Activated T-helper 2 cell treated with anti-CD3 and anti-CD28 coated beads, Interferon-gamma antibody, Interleukin-2, Interleukin-4, amounts not matched to agents 10 μg/mL and 5 μg/mL and 100 μg/mL, durations not matched to agents 14 hours and 24 hours and 36 hours (primary cell): ENCODE measurements around the gene SH2D1B. TPM values are rescaled to one million over a fixed set of nuclear protein-coding genes. Genes with fewer than 3 reads are reported as not detected.
"Not testable (repeated sequence)": the region's sequence is repeated elsewhere in the genome, so short reads cannot be mapped to it uniquely, and the experiment has no call there.

Source experiments
- DNase-seq: peaks from one replicate; pipeline ENCODE4 v3.0.0; 2021; ENCODE audit warnings: low spot score
- H3K27ac Mint-ChIP-seq: one replicate; pipeline ENCODE4 v1.8.0; 2021; ENCODE audit warnings: mixed read lengths
- H3K27me3 Mint-ChIP-seq: one replicate; pipeline ENCODE4 v1.8.0; 2021; ENCODE audit warnings: low read depth, mixed read lengths
- H3K36me3 Mint-ChIP-seq: one replicate; pipeline ENCODE4 v1.8.0; 2021; ENCODE audit warnings: low read depth, mixed read lengths
- H3K4me1 Mint-ChIP-seq: one replicate; pipeline ENCODE4 v1.8.0; 2021; ENCODE audit warnings: low read depth, mixed read lengths
- H3K4me3 Mint-ChIP-seq: one replicate; pipeline ENCODE4 v1.8.0; 2021; ENCODE audit warnings: low read depth, mild to moderate bottlenecking, moderate library complexity, mixed read lengths
- H3K9me3 Mint-ChIP-seq: one replicate; pipeline ENCODE4 v1.8.0; 2021; ENCODE audit warnings: mixed read lengths
- intact Hi-C: fragments of 100-400 bp; cut with micrococcal nuclease; formaldehyde crosslinking; loops from one replicate; pipeline ENCODE4 v1.15.1; 2023
- total RNA-seq: library from RNA; stranded (reverse); gene quantifications from 2 replicates; pipeline ENCODE4 v1.2.3, GENCODE V29; 2022

SH2D1B gene
- total RNA-seq, 1 donor from 2014 or later = 0.84 TPM

DNA sequence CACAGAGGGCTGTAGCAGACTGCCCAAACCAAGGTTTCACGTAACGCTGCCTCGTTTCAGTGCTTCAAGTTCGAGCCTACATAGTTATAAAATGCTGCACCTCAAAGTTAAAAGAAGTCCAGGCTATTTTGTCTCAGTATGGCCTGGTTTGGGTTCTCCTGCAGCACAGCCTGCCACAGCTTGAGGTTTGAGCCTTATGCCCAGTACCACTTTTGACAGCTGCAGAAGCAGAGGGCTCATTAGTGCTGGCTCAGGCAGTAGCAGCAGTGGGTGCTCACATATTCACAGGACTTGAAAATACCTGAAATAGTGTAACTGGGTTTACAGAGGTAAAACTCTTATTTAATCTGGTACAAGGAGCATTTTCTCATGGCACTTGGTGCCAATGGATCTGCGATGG is 50.6 kb downstream of the SH2D1B start:
- H3K27me3 Mint-ChIP-seq = peaks cover 2% of the 10 kb centered on the region
- H3K4me1 Mint-ChIP-seq = no peaks in the 10 kb centered on the region
- intact Hi-C loops = no loop called here
- H3K36me3 Mint-ChIP-seq = no peaks in the 10 kb centered on the region
- no peak overlapping the region for H3K27ac Mint-ChIP-seq
- DNase-seq = no peak
- no peaks in the 10 kb centered on the region for H3K9me3 Mint-ChIP-seq
- no peak overlapping the region for H3K4me3 Mint-ChIP-seq

DNA sequence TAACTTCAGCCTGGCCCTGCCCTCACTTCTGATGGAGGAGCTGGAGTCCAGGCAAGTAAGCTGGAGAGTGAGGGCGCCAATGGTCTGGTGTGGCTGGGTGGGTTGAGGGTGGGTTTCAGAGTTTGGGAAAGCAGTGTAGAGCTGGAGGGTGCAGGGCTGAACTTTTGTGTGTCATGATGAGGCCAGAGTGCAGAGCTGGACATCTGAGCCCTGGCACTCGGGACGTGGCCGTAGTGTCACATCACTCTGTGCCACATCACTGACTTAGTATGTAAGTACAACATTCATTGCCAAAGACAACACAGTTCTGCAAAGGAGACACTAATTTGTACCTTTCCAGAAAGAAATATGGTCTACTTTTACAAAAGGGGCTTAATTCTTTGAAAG is 51.1 kb downstream of the SH2D1B start:
- no peaks in the 10 kb centered on the region for H3K4me1 Mint-ChIP-seq
- no peak overlapping the region for H3K4me3 Mint-ChIP-seq
- intact Hi-C loops = no loop called here
- H3K9me3 Mint-ChIP-seq = no peaks in the 10 kb centered on the region
- peaks cover 2% of the 10 kb centered on the region for H3K27me3 Mint-ChIP-seq
- no peaks in the 10 kb centered on the region for H3K36me3 Mint-ChIP-seq
- H3K27ac Mint-ChIP-seq = no peak overlapping the region
- DNase-seq = no peak

DNA sequence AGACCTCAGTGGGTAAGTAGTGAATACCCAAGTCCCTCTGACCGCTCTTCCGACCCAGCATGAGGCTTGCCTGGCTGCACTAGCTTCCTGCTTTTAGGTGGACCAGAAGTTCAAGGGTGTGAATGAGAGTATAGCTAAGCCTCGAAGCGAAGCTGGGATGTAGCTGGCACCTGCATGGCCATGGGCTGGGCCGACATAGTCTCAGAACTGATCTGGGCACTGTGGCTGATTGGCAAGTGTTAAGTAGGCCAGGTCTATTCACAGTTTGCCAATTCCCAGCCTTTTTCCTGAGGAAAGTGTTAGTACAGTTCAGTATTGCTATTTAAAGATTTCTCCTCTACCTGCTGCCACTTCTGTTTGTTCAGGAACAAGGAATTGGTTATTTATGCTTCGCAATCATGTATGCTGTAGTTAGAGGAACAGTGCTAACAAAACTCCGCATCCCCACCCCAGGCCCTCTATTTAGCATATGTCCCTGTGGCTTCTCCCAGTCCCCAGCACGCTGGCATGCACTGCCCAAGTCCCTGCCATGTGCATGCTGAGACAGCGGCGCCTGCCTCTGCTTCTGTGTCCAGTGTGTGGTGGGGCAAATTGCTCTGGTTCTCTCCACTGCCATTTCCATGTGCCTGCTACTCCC is 51.6 kb downstream of the SH2D1B start:
- Mint-ChIP-seq H3K36me3 (no peaks in the 10 kb centered on the region), H3K4me3 (no peak overlapping the region), H3K27me3 (peaks cover 2% of the 10 kb centered on the region), H3K9me3 (no peaks in the 10 kb centered on the region), H3K27ac (no peak overlapping the region), H3K4me1 (no peaks in the 10 kb centered on the region)
- DNase-seq = no peak
- intact Hi-C loops = no loop called here

DNA sequence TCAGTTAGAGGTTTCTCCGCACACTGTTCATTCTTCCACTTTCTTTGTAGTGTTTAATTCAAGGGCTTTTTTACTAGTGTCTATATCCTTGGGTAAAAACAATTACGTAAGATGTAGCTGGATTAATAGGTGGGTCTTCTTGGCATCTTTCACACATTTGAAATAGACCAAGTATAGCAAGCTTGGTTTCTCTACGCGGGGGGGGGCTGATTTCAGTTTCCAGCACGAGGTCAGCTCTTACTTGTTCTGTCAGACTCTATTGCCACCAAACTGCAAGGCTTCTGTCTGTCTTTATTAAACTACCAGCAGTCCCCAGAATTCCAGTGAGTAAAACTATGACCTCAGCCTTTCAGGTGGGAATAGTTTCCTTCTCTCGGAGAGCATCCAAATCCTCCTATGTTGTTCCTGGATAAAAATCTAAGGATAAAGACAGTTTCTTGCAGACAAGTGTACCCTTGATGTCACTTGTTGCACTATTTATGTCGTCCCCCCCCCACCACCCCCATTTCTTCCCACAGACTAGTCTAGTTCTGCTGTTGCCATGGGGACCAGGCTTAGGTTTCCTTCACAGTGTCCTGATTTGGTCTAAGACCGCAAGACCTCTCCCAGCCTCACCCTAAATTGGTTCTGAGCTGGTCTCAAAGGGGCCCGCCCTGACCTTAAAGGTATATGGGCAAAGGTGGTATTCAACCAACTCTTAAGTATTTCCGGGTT is 52.3 kb downstream of the SH2D1B start:
- no peak for DNase-seq
- intact Hi-C loops = no loop called here
- H3K36me3 Mint-ChIP-seq = no peaks in the 10 kb centered on the region

DNA sequence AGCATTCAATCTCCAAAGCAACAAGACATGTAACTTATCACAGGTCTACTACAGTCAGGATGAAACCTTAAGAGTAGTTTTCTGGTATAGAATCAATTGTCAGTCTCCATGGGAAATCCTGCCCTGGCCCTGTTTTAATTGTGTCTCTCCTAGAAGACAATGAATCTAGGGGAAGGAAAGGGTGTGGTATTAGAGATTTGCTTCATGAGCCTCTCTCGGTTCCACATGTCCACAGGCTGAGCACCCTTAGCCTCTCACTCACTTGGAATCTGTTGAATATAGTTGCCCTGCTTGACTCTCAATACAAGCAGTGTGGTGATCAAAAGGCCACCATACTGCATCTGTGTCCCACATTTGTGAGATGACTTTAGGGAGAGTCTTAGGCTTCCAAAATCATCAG is 53.0 kb downstream of the SH2D1B start:
- no peak overlapping the region for H3K27ac Mint-ChIP-seq
- H3K9me3 Mint-ChIP-seq = no peaks in the 10 kb centered on the region
- DNase-seq = no peak
- no peaks in the 10 kb centered on the region for H3K4me1 Mint-ChIP-seq
- H3K27me3 Mint-ChIP-seq = no peaks in the 10 kb centered on the region
- intact Hi-C loops = no loop called here
- no peak overlapping the region for H3K4me3 Mint-ChIP-seq
- no peaks in the 10 kb centered on the region for H3K36me3 Mint-ChIP-seq

More for the DNA sequence above, 52.3 kb downstream of the SH2D1B start:
- Mint-ChIP-seq H3K4me3 (no peak overlapping the region), H3K27ac (no peak overlapping the region), H3K4me1 (no peaks in the 10 kb centered on the region), H3K27me3 (peaks cover 2% of the 10 kb centered on the region), H3K9me3 (no peaks in the 10 kb centered on the region)

DNA sequence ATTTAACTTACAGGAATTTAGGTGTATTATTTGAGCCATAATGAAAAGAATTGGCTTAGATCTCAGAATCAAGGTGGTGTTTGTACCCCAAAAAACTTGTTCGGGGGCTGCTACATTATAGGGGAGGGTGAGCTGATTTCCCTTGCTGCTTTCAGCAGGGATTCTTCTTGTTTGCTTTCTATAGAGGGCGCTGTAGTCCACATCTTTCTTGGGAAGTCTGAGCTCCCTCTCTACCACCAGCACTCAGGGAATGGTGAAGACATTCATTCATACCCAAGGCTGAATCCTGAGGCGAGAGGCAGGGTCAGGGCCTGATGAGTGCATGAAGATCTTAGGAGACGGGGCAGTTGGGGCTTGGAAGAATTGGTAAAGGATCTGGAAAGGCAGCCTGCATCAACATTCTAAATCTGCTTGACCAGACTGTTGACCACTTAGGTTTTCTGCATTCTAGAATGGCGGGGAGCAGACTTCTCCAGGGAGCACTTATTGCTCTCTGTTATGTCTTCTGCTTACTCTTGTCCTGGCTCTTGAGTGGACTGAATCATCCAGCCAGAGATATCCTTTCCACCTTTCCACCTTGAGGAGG is 54.2 kb downstream of the SH2D1B start:
- Mint-ChIP-seq H3K4me3 (no peak overlapping the region), H3K27me3 (no peaks in the 10 kb centered on the region), H3K9me3 (no peaks in the 10 kb centered on the region), H3K36me3 (no peaks in the 10 kb centered on the region), H3K27ac (no peak overlapping the region), H3K4me1 (no peaks in the 10 kb centered on the region)
- no peak for DNase-seq
- intact Hi-C loops = loop anchor here (2.0 kb wide), 1 partner anchor 273 kb away; no protein-coding TSS in a partner anchor

DNA sequence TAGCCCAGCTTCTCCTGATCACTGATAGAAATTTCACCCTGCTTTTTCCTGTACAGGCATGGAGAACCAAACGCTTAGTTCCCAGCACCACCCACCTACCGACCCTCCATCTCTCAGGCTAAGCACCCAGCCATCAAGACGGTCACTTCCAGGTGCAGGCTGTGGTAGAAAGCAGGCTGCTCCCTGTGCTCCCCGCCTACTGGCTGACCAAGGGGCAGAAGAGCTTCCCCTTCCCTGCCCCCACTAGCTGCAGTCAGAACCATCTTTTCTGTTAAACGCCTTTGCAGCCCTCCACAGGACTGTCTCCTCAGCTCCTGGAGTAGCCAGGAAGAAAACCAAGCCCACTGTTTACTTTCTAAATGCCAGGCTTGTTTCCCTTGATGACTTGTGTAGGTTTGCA is 58.2 kb downstream of the SH2D1B start:
- H3K4me1 Mint-ChIP-seq = no peaks in the 10 kb centered on the region

DNA sequence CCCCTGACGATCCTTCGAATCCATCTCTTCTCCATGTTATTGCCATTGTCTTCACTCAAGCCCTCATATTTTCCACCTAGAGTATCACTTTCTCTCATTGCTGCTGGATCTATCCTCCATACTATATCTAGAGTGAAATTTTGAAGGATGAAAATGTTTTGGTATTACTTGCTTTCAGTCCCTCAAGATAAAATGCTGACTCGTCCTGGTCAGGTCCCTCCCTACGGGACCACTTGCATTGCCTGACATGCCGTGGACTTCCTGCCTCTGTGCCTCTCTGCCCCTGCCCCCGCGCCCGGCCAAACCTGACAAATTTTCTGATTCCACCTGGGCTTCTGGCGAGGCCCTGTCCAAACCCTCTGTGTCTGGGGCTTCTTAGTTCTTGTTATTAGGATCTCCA is 58.9 kb downstream of the SH2D1B start:
- Mint-ChIP-seq H3K27me3 (peaks cover 3% of the 10 kb centered on the region), H3K36me3 (no peaks in the 10 kb centered on the region), H3K4me3 (no peak overlapping the region), H3K4me1 (no peaks in the 10 kb centered on the region), H3K27ac (no peak overlapping the region), H3K9me3 (no peaks in the 10 kb centered on the region)
- no peak for DNase-seq
- intact Hi-C loops = no loop called here

More for the DNA sequence above, 58.2 kb downstream of the SH2D1B start:
- no peak overlapping the region for H3K27ac Mint-ChIP-seq
- H3K27me3 Mint-ChIP-seq = peaks cover 3% of the 10 kb centered on the region
- intact Hi-C loops = no loop called here
- no peak for DNase-seq
- no peaks in the 10 kb centered on the region for H3K36me3 Mint-ChIP-seq
- H3K9me3 Mint-ChIP-seq = no peaks in the 10 kb centered on the region
- no peak overlapping the region for H3K4me3 Mint-ChIP-seq

DNA sequence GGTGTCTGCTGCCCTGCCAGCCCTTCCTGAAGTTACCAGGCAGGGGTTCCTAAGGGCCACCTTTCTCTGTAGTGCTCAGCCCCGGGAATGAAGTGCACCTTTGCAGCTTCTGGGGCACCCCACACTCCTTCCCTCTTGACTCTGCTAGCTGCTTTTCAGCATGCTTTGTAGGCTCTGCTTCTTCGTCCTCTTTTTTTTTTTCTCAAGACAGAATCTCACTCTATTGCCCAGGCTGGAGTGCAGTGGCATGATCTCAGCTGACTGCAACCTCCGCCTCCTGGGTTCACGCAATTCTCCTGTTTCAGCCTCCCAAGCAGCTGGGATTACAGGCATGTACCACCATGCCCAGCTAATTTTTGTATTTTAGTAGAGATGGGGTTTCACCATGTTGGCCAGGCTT is 60.1 kb downstream of the SH2D1B start:
- H3K4me1 Mint-ChIP-seq, intact Hi-C loops, H3K9me3 Mint-ChIP-seq, H3K27me3 Mint-ChIP-seq, DNase-seq, H3K36me3 Mint-ChIP-seq, H3K27ac Mint-ChIP-seq, H3K4me3 Mint-ChIP-seq: not testable (repeated sequence)

DNA sequence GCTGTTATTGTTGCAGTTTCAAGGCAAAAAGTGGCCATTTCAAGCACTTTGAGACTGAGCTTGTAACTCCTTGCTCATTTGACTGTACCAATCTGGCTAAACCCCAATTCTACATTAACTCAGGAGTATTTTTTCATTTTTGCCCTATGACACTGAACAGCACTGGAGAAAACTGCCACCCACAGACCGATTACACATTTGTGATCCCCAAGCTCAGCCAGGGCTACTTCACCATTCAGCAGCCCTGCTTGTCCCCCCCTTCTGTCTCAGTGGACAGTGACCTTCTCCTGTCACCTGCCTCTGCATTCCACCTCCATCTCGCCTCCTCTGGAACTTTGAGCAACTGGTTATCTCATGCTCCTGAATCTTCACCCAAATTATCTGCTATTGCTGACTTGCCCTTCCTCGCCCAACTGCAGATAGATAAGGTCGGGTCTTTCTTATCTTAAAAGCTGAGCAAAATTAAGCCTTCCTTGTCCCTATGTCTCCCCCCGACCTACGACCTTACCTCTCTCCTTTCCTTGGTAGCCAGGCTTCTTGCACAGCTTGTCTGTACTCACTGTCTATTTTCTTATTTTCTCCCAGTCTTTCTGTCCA is 60.6 kb downstream of the SH2D1B start:
- Mint-ChIP-seq H3K27ac (no peak overlapping the region), H3K36me3 (no peaks in the 10 kb centered on the region), H3K27me3 (peaks cover 3% of the 10 kb centered on the region), H3K9me3 (no peaks in the 10 kb centered on the region), H3K4me3 (no peak overlapping the region), H3K4me1 (no peaks in the 10 kb centered on the region)
- no peak for DNase-seq
- intact Hi-C loops = no loop called here

DNA sequence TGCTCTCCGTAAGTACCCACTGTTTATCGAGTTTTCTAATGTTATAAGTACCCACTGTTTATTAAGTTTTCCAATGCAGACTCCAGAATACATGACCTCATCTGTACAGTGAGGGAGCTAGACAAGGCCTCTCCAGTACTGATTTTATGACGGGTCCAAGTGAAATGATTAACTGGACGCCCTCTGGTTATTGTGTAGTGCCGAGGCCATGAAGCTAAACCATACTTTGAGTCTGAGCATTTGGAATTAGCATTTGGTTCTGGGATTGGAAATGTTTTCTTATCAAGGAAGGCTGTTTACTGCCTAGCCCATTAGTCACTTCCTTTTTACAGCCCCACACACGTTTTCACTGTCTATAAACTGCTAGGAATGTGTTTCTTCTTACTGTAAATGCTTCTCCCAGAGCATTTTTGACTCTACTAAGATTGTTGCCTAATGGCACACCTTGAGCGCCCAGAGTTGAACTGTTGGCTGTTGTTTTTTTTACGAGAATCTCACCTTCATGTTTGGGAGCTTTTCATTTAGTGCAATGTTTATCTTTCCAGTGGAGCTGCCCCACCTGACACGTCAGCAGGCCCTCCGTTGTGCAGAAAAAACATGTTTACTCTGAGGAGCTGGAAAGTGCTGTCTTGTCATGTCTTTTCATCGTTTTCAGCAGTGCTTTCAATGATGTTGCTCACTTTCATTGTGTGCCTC is 62.2 kb downstream of the SH2D1B start:
- no peak for DNase-seq
- no peaks in the 10 kb centered on the region for H3K9me3 Mint-ChIP-seq
- H3K27ac Mint-ChIP-seq = no peak overlapping the region
- H3K4me3 Mint-ChIP-seq = no peak overlapping the region
- H3K36me3 Mint-ChIP-seq = no peaks in the 10 kb centered on the region
- intact Hi-C loops = no loop called here
- peaks cover 3% of the 10 kb centered on the region for H3K27me3 Mint-ChIP-seq
- no peaks in the 10 kb centered on the region for H3K4me1 Mint-ChIP-seq

DNA sequence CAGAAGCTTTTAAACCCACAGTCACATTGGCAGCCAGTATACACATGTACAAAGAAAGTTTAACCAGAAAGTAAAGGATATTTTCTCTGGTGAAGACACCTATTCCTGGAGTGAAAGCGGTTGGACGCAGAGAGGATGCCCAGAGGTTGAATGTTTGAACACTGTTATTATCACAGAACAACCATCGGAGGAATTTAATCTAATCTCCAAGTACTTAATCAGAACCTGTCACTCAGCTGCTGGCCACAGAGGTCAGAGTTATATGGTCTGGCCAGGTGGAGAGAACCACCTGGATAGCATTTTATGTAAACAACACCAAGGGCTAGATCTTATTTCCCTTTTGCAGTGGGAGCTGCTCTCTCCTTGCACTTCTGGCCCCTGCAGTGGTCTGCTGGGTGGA is 64.7 kb downstream of the SH2D1B start:
- Mint-ChIP-seq H3K36me3 (no peaks in the 10 kb centered on the region), H3K4me3 (no peak overlapping the region), H3K4me1 (no peaks in the 10 kb centered on the region), H3K9me3 (no peaks in the 10 kb centered on the region), H3K27me3 (peaks cover 4% of the 10 kb centered on the region), H3K27ac (no peak overlapping the region)
- intact Hi-C loops = no loop called here
- no peak for DNase-seq
